Measurements from ENCODE around the gene UNC80. TPM values are rescaled to one million over a fixed set of nuclear protein-coding genes. Genes with fewer than 3 reads are reported as not detected.

UNC80 gene
- total RNA-seq, 1 experiment from 2014 or later: 0.11 TPM

DNA sequence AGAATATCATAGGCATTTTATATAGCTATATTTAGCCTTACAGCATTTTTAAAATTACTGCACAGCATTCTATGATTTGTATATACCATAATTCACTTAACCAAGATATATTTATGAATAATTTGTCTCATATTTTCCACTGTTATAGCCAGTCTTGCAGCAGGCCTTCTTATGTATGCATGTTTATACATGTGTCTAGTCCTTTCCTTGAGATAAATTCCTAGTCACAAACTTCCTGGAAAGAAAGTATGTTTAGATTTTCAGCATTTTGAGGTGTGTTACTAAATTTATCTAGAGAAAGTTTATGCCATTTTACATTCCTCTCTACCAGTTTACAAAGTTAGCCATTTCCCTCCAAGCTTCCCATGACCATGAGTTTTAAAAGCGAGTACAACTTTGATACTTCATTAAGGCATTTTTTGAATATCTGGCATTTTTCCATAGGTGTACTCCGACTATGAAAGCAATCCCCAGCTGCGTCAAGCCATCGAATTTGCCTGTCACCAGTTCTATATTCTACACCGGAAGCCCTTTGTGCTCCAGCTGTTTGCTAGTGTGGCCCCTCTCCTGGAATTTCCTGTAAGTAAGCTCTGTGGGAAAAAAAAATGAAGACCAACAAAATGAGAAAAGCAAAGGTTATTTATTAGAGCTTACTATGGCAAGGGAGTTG, 171.4 kb downstream of the UNC80 start:
- no peaks in the 10 kb centered on the region for H3K4me1 ChIP-seq (ENCODE audit: low read length)
- no peaks in the 10 kb centered on the region for H3K36me3 ChIP-seq (ENCODE audit: insufficient read depth, low read length)
- H3K9me3 ChIP-seq (ENCODE audit: low read length): no peaks in the 10 kb centered on the region
- H4K20me1 ChIP-seq (ENCODE audit: insufficient read depth, low read depth, low read length): no peaks in the 10 kb centered on the region
- no peak overlapping the region for H3K4me2 ChIP-seq (ENCODE audit: low read depth, low read length, poor library complexity, severe bottlenecking)
- no peaks in the 10 kb centered on the region for H3K9me2 ChIP-seq (replicated peaks; ENCODE audit: insufficient read depth, low read length)
- DNase-seq: no peak
- no peak overlapping the region for H3K27ac ChIP-seq (ENCODE audit: low read length)
- no peaks in the 10 kb centered on the region for H3K27me3 ChIP-seq (ENCODE audit: low read length)
- H3K4me3 ChIP-seq (ENCODE audit: low read length): no peak overlapping the region
- no peak overlapping the region for H2AFZ ChIP-seq (ENCODE audit: low read length)
- H3K9ac ChIP-seq (ENCODE audit: low read length): no peak overlapping the region
- H3K79me2 ChIP-seq (ENCODE audit: low read length): no peaks in the 10 kb centered on the region

GRCh38 chr2:209943776-209944175, 172.1 kb downstream of the UNC80 start:
- H3K36me3 ChIP-seq (ENCODE audit: insufficient read depth, low read length): no peaks in the 10 kb centered on the region
- no peak overlapping the region for H2AFZ ChIP-seq (ENCODE audit: low read length)
- no peaks in the 10 kb centered on the region for H4K20me1 ChIP-seq (ENCODE audit: insufficient read depth, low read depth, low read length)
- H3K9me2 ChIP-seq (replicated peaks; ENCODE audit: insufficient read depth, low read length): no peaks in the 10 kb centered on the region
- no peak for DNase-seq
- H3K9me3 ChIP-seq (ENCODE audit: low read length): no peaks in the 10 kb centered on the region
- no peaks in the 10 kb centered on the region for H3K4me1 ChIP-seq (ENCODE audit: low read length)
- H3K27ac ChIP-seq (ENCODE audit: low read length): no peak overlapping the region
- no peaks in the 10 kb centered on the region for H3K27me3 ChIP-seq (ENCODE audit: low read length)
- no peak overlapping the region for H3K4me3 ChIP-seq (ENCODE audit: low read length)
- no peaks in the 10 kb centered on the region for H3K79me2 ChIP-seq (ENCODE audit: low read length)
- no peak overlapping the region for H3K9ac ChIP-seq (ENCODE audit: low read length)
- H3K4me2 ChIP-seq (ENCODE audit: low read depth, low read length, poor library complexity, severe bottlenecking): no peak overlapping the region

DNA sequence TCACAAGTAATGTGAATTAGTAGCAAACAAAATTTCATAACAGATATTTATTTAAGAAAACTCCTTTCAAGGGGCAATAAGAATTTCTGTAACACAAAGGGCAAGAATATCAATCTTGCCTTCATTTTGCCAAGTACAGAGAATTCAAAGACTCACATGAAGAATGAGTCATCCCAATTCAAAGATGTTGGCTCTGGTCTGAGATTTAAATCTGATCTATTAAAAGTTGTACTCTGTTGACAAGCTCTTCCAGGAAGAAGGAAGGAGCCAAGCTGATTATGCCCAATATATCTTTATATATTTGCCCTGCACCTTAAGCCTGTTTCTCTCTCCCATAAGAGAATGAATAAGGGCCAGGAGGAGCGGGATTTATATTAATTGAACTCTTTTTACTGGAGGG, 174.9 kb downstream of the UNC80 start:
- no peaks in the 10 kb centered on the region for H3K4me1 ChIP-seq (ENCODE audit: low read length)
- no peak overlapping the region for H3K27ac ChIP-seq (ENCODE audit: low read length)
- no peaks in the 10 kb centered on the region for H4K20me1 ChIP-seq (ENCODE audit: insufficient read depth, low read depth, low read length)
- H3K9me2 ChIP-seq (replicated peaks; ENCODE audit: insufficient read depth, low read length): no peaks in the 10 kb centered on the region
- no peaks in the 10 kb centered on the region for H3K9me3 ChIP-seq (ENCODE audit: low read length)
- no peak overlapping the region for H3K4me3 ChIP-seq (ENCODE audit: low read length)
- H2AFZ ChIP-seq (ENCODE audit: low read length): no peak overlapping the region
- DNase-seq: no peak
- H3K79me2 ChIP-seq (ENCODE audit: low read length): no peaks in the 10 kb centered on the region
- no peak overlapping the region for H3K4me2 ChIP-seq (ENCODE audit: low read depth, low read length, poor library complexity, severe bottlenecking)
- no peaks in the 10 kb centered on the region for H3K36me3 ChIP-seq (ENCODE audit: insufficient read depth, low read length)
- no peaks in the 10 kb centered on the region for H3K27me3 ChIP-seq (ENCODE audit: low read length)
- no peak overlapping the region for H3K9ac ChIP-seq (ENCODE audit: low read length)

GRCh38 chr2:209956271-209956670, 184.6 kb downstream of the UNC80 start:
- Histone ChIP-seq H3K27me3 (ENCODE audit: low read length) (no peaks in the 10 kb centered on the region), H3K9me2 (replicated peaks; ENCODE audit: insufficient read depth, low read length) (no peaks in the 10 kb centered on the region), H3K9me3 (ENCODE audit: low read length) (no peaks in the 10 kb centered on the region), H3K79me2 (ENCODE audit: low read length) (no peaks in the 10 kb centered on the region), H3K4me1 (ENCODE audit: low read length) (no peaks in the 10 kb centered on the region), H3K4me3 (ENCODE audit: low read length) (no peak overlapping the region), H3K36me3 (ENCODE audit: insufficient read depth, low read length) (no peaks in the 10 kb centered on the region), H3K4me2 (ENCODE audit: low read depth, low read length, poor library complexity, severe bottlenecking) (no peak overlapping the region), H3K27ac (ENCODE audit: low read length) (no peak overlapping the region), H2AFZ (ENCODE audit: low read length) (no peak overlapping the region), H3K9ac (ENCODE audit: low read length) (no peak overlapping the region), H4K20me1 (ENCODE audit: insufficient read depth, low read depth, low read length) (no peaks in the 10 kb centered on the region)
- DNase-seq: no peak

GRCh38 chr2:209958016-209958415, 186.4 kb downstream of the UNC80 start:
- Histone ChIP-seq H3K9ac (ENCODE audit: low read length) (no peak overlapping the region), H3K4me2 (ENCODE audit: low read depth, low read length, poor library complexity, severe bottlenecking) (no peak overlapping the region), H3K79me2 (ENCODE audit: low read length) (no peaks in the 10 kb centered on the region), H3K27ac (ENCODE audit: low read length) (no peak overlapping the region), H3K4me3 (ENCODE audit: low read length) (no peak overlapping the region), H2AFZ (ENCODE audit: low read length) (no peak overlapping the region), H3K27me3 (ENCODE audit: low read length) (no peaks in the 10 kb centered on the region), H4K20me1 (ENCODE audit: insufficient read depth, low read depth, low read length) (no peaks in the 10 kb centered on the region), H3K9me3 (ENCODE audit: low read length) (no peaks in the 10 kb centered on the region), H3K4me1 (ENCODE audit: low read length) (no peaks in the 10 kb centered on the region), H3K36me3 (ENCODE audit: insufficient read depth, low read length) (no peaks in the 10 kb centered on the region), H3K9me2 (replicated peaks; ENCODE audit: insufficient read depth, low read length) (no peaks in the 10 kb centered on the region)
- DNase-seq: no peak

DNA sequence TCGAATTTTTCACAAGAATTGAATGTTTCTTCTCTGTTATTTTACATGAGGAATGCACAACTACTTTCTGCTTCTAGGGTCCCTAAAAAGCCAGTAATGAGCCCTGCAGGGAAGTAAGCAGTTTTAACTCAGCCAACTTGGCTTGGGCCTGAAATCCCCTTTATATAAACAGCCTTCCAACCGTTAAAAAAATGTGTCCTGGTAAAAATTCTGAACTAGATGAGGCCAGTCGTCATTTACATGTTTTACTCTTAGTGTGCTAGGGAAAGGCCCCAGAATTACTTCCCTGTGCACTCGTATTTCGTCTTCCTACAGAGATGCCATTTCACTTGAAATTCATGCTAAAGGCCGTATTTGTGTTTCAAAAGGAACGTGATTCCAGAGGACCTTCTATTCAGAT, 188.4 kb downstream of the UNC80 start:
- Histone ChIP-seq H3K9me3 (ENCODE audit: low read length) (no peaks in the 10 kb centered on the region), H3K27ac (ENCODE audit: low read length) (no peak overlapping the region), H3K4me2 (ENCODE audit: low read depth, low read length, poor library complexity, severe bottlenecking) (no peak overlapping the region), H3K4me3 (ENCODE audit: low read length) (no peak overlapping the region), H3K9ac (ENCODE audit: low read length) (no peak overlapping the region), H3K9me2 (replicated peaks; ENCODE audit: insufficient read depth, low read length) (no peaks in the 10 kb centered on the region), H2AFZ (ENCODE audit: low read length) (no peak overlapping the region; the same call in 1 of the 2 replicates), H3K79me2 (ENCODE audit: low read length) (no peaks in the 10 kb centered on the region), H3K27me3 (ENCODE audit: low read length) (no peaks in the 10 kb centered on the region), H4K20me1 (ENCODE audit: insufficient read depth, low read depth, low read length) (no peaks in the 10 kb centered on the region), H3K36me3 (ENCODE audit: insufficient read depth, low read length) (no peaks in the 10 kb centered on the region), H3K4me1 (ENCODE audit: low read length) (no peaks in the 10 kb centered on the region)
- DNase-seq: no peak

- Histone ChIP-seq H3K4me1 (ENCODE audit: low read length) (no peaks in the 10 kb centered on the region), H2AFZ (ENCODE audit: low read length) (no peak overlapping the region; the same call in 1 of the 2 replicates), H3K9me2 (replicated peaks; ENCODE audit: insufficient read depth, low read length) (no peaks in the 10 kb centered on the region), H3K9me3 (ENCODE audit: low read length) (no peaks in the 10 kb centered on the region), H3K4me2 (ENCODE audit: low read depth, low read length, poor library complexity, severe bottlenecking) (no peak overlapping the region), H3K79me2 (ENCODE audit: low read length) (no peaks in the 10 kb centered on the region), H3K36me3 (ENCODE audit: insufficient read depth, low read length) (no peaks in the 10 kb centered on the region), H3K27me3 (ENCODE audit: low read length) (no peaks in the 10 kb centered on the region), H3K4me3 (ENCODE audit: low read length) (no peak overlapping the region), H3K27ac (ENCODE audit: low read length) (no peak overlapping the region), H3K9ac (ENCODE audit: low read length) (no peak overlapping the region), H4K20me1 (ENCODE audit: insufficient read depth, low read depth, low read length) (no peaks in the 10 kb centered on the region)
- DNase-seq: peak; percentile 84
Measured at GRCh38 chr2:209960676-209961630, 189.3 kb downstream of the UNC80 start.

DNA sequence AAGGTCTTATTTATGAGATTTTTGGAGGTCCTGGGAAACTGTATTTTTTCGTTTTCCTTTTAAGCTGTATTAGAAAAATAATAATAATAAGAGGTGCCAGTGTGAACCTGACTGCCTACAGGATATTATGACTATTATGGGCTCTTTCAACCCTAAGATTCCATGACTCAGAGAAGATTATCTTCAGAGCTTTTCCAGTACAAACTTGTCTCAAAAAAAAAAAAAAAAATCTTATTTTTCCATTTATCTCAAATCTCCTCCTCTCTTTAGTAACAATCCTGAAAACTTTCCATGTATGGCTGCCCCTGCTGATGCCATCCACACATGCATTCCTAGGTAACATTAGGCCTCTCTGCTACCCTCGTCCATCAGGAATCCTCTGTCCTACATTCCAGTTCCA, 194.1 kb downstream of the UNC80 start:
- Histone ChIP-seq H3K4me2 (ENCODE audit: low read depth, low read length, poor library complexity, severe bottlenecking) (no peak overlapping the region), H3K27me3 (ENCODE audit: low read length) (no peaks in the 10 kb centered on the region), H2AFZ (ENCODE audit: low read length) (no peak overlapping the region), H3K9ac (ENCODE audit: low read length) (no peak overlapping the region), H3K9me2 (replicated peaks; ENCODE audit: insufficient read depth, low read length) (no peaks in the 10 kb centered on the region), H4K20me1 (ENCODE audit: insufficient read depth, low read depth, low read length) (no peaks in the 10 kb centered on the region), H3K4me1 (ENCODE audit: low read length) (no peaks in the 10 kb centered on the region), H3K36me3 (ENCODE audit: insufficient read depth, low read length) (no peaks in the 10 kb centered on the region), H3K79me2 (ENCODE audit: low read length) (no peaks in the 10 kb centered on the region), H3K9me3 (ENCODE audit: low read length) (no peaks in the 10 kb centered on the region), H3K27ac (ENCODE audit: low read length) (no peak overlapping the region), H3K4me3 (ENCODE audit: low read length) (no peak overlapping the region)
- DNase-seq: no peak

All from Karpas-422 (cell line).